Measurements from ENCODE around the gene INSYN2A.

GRCh38 chr10:127193125-127193524 lies 3.3 kb downstream of the INSYN2A start:
- no peak for TF ChIP-seq TAF1 (IDR thresholded peaks at IDR 0.05; ENCODE audit: borderline replicate concordance, insufficient read depth, low read length)
- no peak for TF ChIP-seq POLR2AphosphoS5 (IDR thresholded peaks at IDR 0.05; ENCODE audit: low read depth, low read length)
- TF ChIP-seq FOXP2 (optimal IDR thresholded peaks at IDR 0.05; ENCODE audit: borderline replicate concordance, extremely low read depth, extremely low read length, insufficient read depth) = no peak
- TF ChIP-seq REST (IDR thresholded peaks at IDR 0.05; ENCODE audit: insufficient read depth in 1 of 2, low read depth in 2 of 2, low read length in 2 of 2) = no peak
- no peak for TF ChIP-seq SIN3A (IDR thresholded peaks at IDR 0.05; ENCODE audit: borderline replicate concordance, insufficient read depth, low read length)

Measured in PFSK-1 (cell line).